ENCODE data around the gene CDKN1A.

Gene CDKN1A

GRCh38 chr6:36655085-36655724 is 23.3 kb upstream of the CDKN1A start:
- DNase-seq (ENCODE audit: low spot score) = no peak
- TF ChIP-seq CTCF (IDR thresholded peaks at IDR 0.05; ENCODE audit: borderline replicate concordance, control extremely low read depth, extremely low read depth, insufficient read depth, missing control alignments) = no peak
- in situ Hi-C loops (cut with MboI; ENCODE audit: low sequenced_read_pairs, unreplicated experiment) = no loop called here

GRCh38 chr6:36656441-36656840 is 22.1 kb upstream of the CDKN1A start:
- no peak for TF ChIP-seq CTCF (IDR thresholded peaks at IDR 0.05; ENCODE audit: borderline replicate concordance, control extremely low read depth, extremely low read depth, insufficient read depth, missing control alignments)
- no peak for DNase-seq (ENCODE audit: low spot score)
- in situ Hi-C loops (cut with MboI; ENCODE audit: low sequenced_read_pairs, unreplicated experiment) = no loop called here

- in situ Hi-C loops (cut with MboI; ENCODE audit: low sequenced_read_pairs, unreplicated experiment) = no loop called here
- no peak for TF ChIP-seq CTCF (IDR thresholded peaks at IDR 0.05; ENCODE audit: borderline replicate concordance, control extremely low read depth, extremely low read depth, insufficient read depth, missing control alignments)
- DNase-seq (ENCODE audit: low spot score) = no peak
Observed at GRCh38 chr6:36657271-36657670, 21.2 kb upstream of the CDKN1A start.

GRCh38 chr6:36657942-36658544 is 20.5 kb upstream of the CDKN1A start:
- in situ Hi-C loops (cut with MboI; ENCODE audit: low sequenced_read_pairs, unreplicated experiment) = no loop called here
- no peak for TF ChIP-seq CTCF (IDR thresholded peaks at IDR 0.05; ENCODE audit: borderline replicate concordance, control extremely low read depth, extremely low read depth, insufficient read depth, missing control alignments)
- DNase-seq (ENCODE audit: low spot score) = no peak

GRCh38 chr6:36659271-36659670 is 19.2 kb upstream of the CDKN1A start:
- no peak for DNase-seq (ENCODE audit: low spot score)
- in situ Hi-C loops (cut with MboI; ENCODE audit: low sequenced_read_pairs, unreplicated experiment) = no loop called here
- no peak for TF ChIP-seq CTCF (IDR thresholded peaks at IDR 0.05; ENCODE audit: borderline replicate concordance, control extremely low read depth, extremely low read depth, insufficient read depth, missing control alignments)

- TF ChIP-seq CTCF (IDR thresholded peaks at IDR 0.05; ENCODE audit: borderline replicate concordance, control extremely low read depth, extremely low read depth, insufficient read depth, missing control alignments) = no peak
- in situ Hi-C loops (cut with MboI; ENCODE audit: low sequenced_read_pairs, unreplicated experiment) = no loop called here
Observed at GRCh38 chr6:36660771-36661471, 17.6 kb upstream of the CDKN1A start.

More at GRCh38 chr6:36660771-36661471, 17.6 kb upstream of the CDKN1A start:
- DNase-seq (ENCODE audit: low spot score) = no peak

All from GM13976 (cell line).